ENCODE results near the gene PADI2. TPM values are rescaled to one million over a fixed set of nuclear protein-coding genes. Genes with fewer than 3 reads are reported as not detected.

PADI2 gene
- total RNA-seq, 1 donor: under 0.01 TPM

GRCh38 chr1:17156108-17156507 is 36.9 kb upstream of the PADI2 start:
- Histone ChIP-seq H3K79me2 (ENCODE audit: insufficient read depth, low read length) (no peaks in the 10 kb centered on the region), H3K36me3 (ENCODE audit: insufficient read depth, low read length) (no peaks in the 10 kb centered on the region), H3K4me1 (ENCODE audit: insufficient read depth, low read length) (no peaks in the 10 kb centered on the region), H3K27ac (ENCODE audit: low read depth, low read length) (no peak overlapping the region), H3K27me3 (ENCODE audit: insufficient read depth, low read length) (no peaks in the 10 kb centered on the region), H3K4me2 (ENCODE audit: insufficient read depth, low read length) (no peak overlapping the region), H3K9me3 (ENCODE audit: low read depth, low read length) (peaks cover 4% of the 10 kb centered on the region), H4K20me1 (ENCODE audit: insufficient read depth, low read length) (no peaks in the 10 kb centered on the region), H2AFZ (ENCODE audit: low read length) (peak overlapping the region; percentile 52), H3K4me3 (ENCODE audit: insufficient read depth, low read length) (no peak overlapping the region)
- DNase-seq (ENCODE audit: insufficient read length, low spot score, missing footprints): no peak
- no peak for TF ChIP-seq CTCF (IDR thresholded peaks at IDR 0.05; ENCODE audit: extremely low read depth, low read depth, low read length)

- H3K27me3 ChIP-seq (ENCODE audit: insufficient read depth, low read length): no peaks in the 10 kb centered on the region
- no peaks in the 10 kb centered on the region for H3K36me3 ChIP-seq (ENCODE audit: insufficient read depth, low read length)
- no peak overlapping the region for H2AFZ ChIP-seq (ENCODE audit: low read length)
- no peaks in the 10 kb centered on the region for H3K4me1 ChIP-seq (ENCODE audit: insufficient read depth, low read length)
- no peak overlapping the region for H3K27ac ChIP-seq (ENCODE audit: low read depth, low read length)
- H3K79me2 ChIP-seq (ENCODE audit: insufficient read depth, low read length): no peaks in the 10 kb centered on the region
- TF ChIP-seq CTCF (IDR thresholded peaks at IDR 0.05; ENCODE audit: extremely low read depth, low read depth, low read length): no peak
- no peak overlapping the region for H3K4me2 ChIP-seq (ENCODE audit: insufficient read depth, low read length)
- H3K4me3 ChIP-seq (ENCODE audit: insufficient read depth, low read length): no peak overlapping the region
- H3K9me3 ChIP-seq (ENCODE audit: low read depth, low read length): peaks cover 4% of the 10 kb centered on the region
- no peaks in the 10 kb centered on the region for H4K20me1 ChIP-seq (ENCODE audit: insufficient read depth, low read length)
- no peak for DNase-seq (ENCODE audit: insufficient read length, low spot score, missing footprints)
Measured at GRCh38 chr1:17155257-17155920, 36.1 kb upstream of the PADI2 start.

GRCh38 chr1:17149771-17150170 is 30.5 kb upstream of the PADI2 start:
- Histone ChIP-seq H3K79me2 (ENCODE audit: insufficient read depth, low read length) (no peaks in the 10 kb centered on the region), H3K36me3 (ENCODE audit: insufficient read depth, low read length) (no peaks in the 10 kb centered on the region), H3K4me2 (ENCODE audit: insufficient read depth, low read length) (no peak overlapping the region), H3K9me3 (ENCODE audit: low read depth, low read length) (peaks cover 4% of the 10 kb centered on the region), H4K20me1 (ENCODE audit: insufficient read depth, low read length) (no peaks in the 10 kb centered on the region), H3K27me3 (ENCODE audit: insufficient read depth, low read length) (no peaks in the 10 kb centered on the region), H3K4me1 (ENCODE audit: insufficient read depth, low read length) (no peaks in the 10 kb centered on the region), H3K27ac (ENCODE audit: low read depth, low read length) (no peak overlapping the region), H3K4me3 (ENCODE audit: insufficient read depth, low read length) (no peak overlapping the region), H2AFZ (ENCODE audit: low read length) (no peak overlapping the region)
- no peak for DNase-seq (ENCODE audit: insufficient read length, low spot score, missing footprints)
- TF ChIP-seq CTCF (IDR thresholded peaks at IDR 0.05; ENCODE audit: extremely low read depth, low read depth, low read length): no peak

- H3K4me3 ChIP-seq (ENCODE audit: insufficient read depth, low read length): peak overlapping the region; percentile 4
- H4K20me1 ChIP-seq (ENCODE audit: insufficient read depth, low read length): no peaks in the 10 kb centered on the region
- H2AFZ ChIP-seq (ENCODE audit: low read length): peak overlapping the region; percentile 22
- no peaks in the 10 kb centered on the region for H3K79me2 ChIP-seq (ENCODE audit: insufficient read depth, low read length)
- no peak for DNase-seq (ENCODE audit: insufficient read length, low spot score, missing footprints)
- H3K4me1 ChIP-seq (ENCODE audit: insufficient read depth, low read length): no peaks in the 10 kb centered on the region
- peak overlapping the region; percentile 18 for H3K4me2 ChIP-seq (ENCODE audit: insufficient read depth, low read length)
- H3K9me3 ChIP-seq (ENCODE audit: low read depth, low read length): no peaks in the 10 kb centered on the region
- no peak overlapping the region for H3K27ac ChIP-seq (ENCODE audit: low read depth, low read length)
- no peak for TF ChIP-seq CTCF (IDR thresholded peaks at IDR 0.05; ENCODE audit: extremely low read depth, low read depth, low read length)
- H3K36me3 ChIP-seq (ENCODE audit: insufficient read depth, low read length): no peaks in the 10 kb centered on the region
- no peaks in the 10 kb centered on the region for H3K27me3 ChIP-seq (ENCODE audit: insufficient read depth, low read length)
Measured at GRCh38 chr1:17148950-17149608, 29.8 kb upstream of the PADI2 start.

Measured in osteoblast (primary cell).